H9 (cell line): ENCODE results near the gene CSF1. TPM values are rescaled to one million over a fixed set of nuclear protein-coding genes. Genes with fewer than 3 reads are reported as not detected.

ENCODE experiments used
- DNase-seq: peaks from one replicate; pipeline ENCODE4 v3.0.0-alpha.2; 2017
- H2AFZ ChIP-seq: one replicate; pipeline ENCODE4 v1.6.1; 2013; ENCODE audit warnings: mild to moderate bottlenecking, low read length, control low read depth, moderate library complexity
- H2AK5ac ChIP-seq: 2 replicates; pipeline ENCODE4 v1.6.1; 2013; ENCODE audit warnings: low read length, control low read depth, mixed read lengths; ENCODE audit not compliant: insufficient read length
- H2BK120ac ChIP-seq: one replicate; pipeline ENCODE4 v1.6.1; 2013; ENCODE audit warnings: low read depth, mild to moderate bottlenecking, low read length, control low read depth, inconsistent platforms; ENCODE audit not compliant: poor library complexity, severe bottlenecking
- H2BK12ac ChIP-seq: 2 replicates; pipeline ENCODE4 v1.6.1; 2013; ENCODE audit warnings: low read length, control low read depth, mixed read lengths, low read depth; ENCODE audit not compliant: insufficient read length
- H2BK15ac ChIP-seq: 2 replicates; pipeline ENCODE4 v1.6.1; 2013; ENCODE audit warnings: low read depth, low read length, control low read depth
- H2BK20ac ChIP-seq: one replicate; pipeline ENCODE4 v1.6.1; 2013; ENCODE audit warnings: low read depth, mild to moderate bottlenecking, low read length, control low read depth, inconsistent platforms; ENCODE audit not compliant: poor library complexity, severe bottlenecking
- H2BK5ac ChIP-seq: 2 replicates; pipeline ENCODE4 v1.6.1; 2013; ENCODE audit warnings: low read length, control low read depth, mixed read lengths; ENCODE audit not compliant: insufficient read length
- H3K14ac ChIP-seq: 2 replicates; pipeline ENCODE4 v1.6.1; 2013; ENCODE audit warnings: low read length, control low read depth; ENCODE audit not compliant: insufficient read depth
- H3K18ac ChIP-seq: 2 replicates; pipeline ENCODE4 v1.6.1; 2013; ENCODE audit warnings: low read depth, mild to moderate bottlenecking, mixed read lengths, low read length, control low read depth; ENCODE audit not compliant: insufficient read length
- H3K23ac ChIP-seq: 2 replicates; pipeline ENCODE4 v1.6.1; 2013; ENCODE audit warnings: low read length, control low read depth, mixed read lengths, low read depth; ENCODE audit not compliant: insufficient read length
- H3K23me2 ChIP-seq: 2 replicates; pipeline ENCODE4 v1.6.1; 2013; ENCODE audit warnings: low read depth, mild to moderate bottlenecking, mixed read lengths, low read length, control low read depth; ENCODE audit not compliant: insufficient read length, poor library complexity, severe bottlenecking
- H3K27ac ChIP-seq: 2 replicates; pipeline ENCODE4 v1.5.1; 2013; ENCODE audit warnings: low read length, control low read depth, mixed read lengths, low read depth; ENCODE audit not compliant: insufficient read length
- H3K27me3 ChIP-seq: 2 replicates; pipeline ENCODE4 v1.6.1; 2013; ENCODE audit warnings: low read length, control low read depth, inconsistent platforms; ENCODE audit not compliant: insufficient read depth
- H3K4ac ChIP-seq: 2 replicates; pipeline ENCODE4 v1.6.1; 2013; ENCODE audit warnings: low read depth, mild to moderate bottlenecking, control low read depth, inconsistent platforms, low read length, moderate library complexity
- H3K4me1 ChIP-seq: 2 replicates; pipeline ENCODE4 v1.6.1; 2013; ENCODE audit warnings: low read length, control low read depth, inconsistent platforms; ENCODE audit not compliant: insufficient read depth
- H3K4me2 ChIP-seq: 2 replicates; pipeline ENCODE4 v1.6.1; 2013; ENCODE audit warnings: low read length, control low read depth, mixed read lengths; ENCODE audit not compliant: insufficient read length, insufficient read depth
- H3K56ac ChIP-seq: 2 replicates; pipeline ENCODE4 v1.6.1; 2013; ENCODE audit warnings: low read depth, mild to moderate bottlenecking, mixed read lengths, low read length, control low read depth; ENCODE audit not compliant: insufficient read length
- H3K79me1 ChIP-seq: 2 replicates; pipeline ENCODE4 v1.6.1; 2013; ENCODE audit warnings: low read depth, mild to moderate bottlenecking, moderate library complexity, low read length, control low read depth, inconsistent platforms; ENCODE audit not compliant: insufficient read depth, poor library complexity, severe bottlenecking
- H3K79me2 ChIP-seq: 2 replicates; pipeline ENCODE4 v1.6.1; 2013; ENCODE audit warnings: low read length, control low read depth, inconsistent platforms; ENCODE audit not compliant: insufficient read depth
- H3K9ac ChIP-seq: 2 replicates; pipeline ENCODE4 v1.6.1; 2013; ENCODE audit warnings: low read length, control low read depth, mixed read lengths; ENCODE audit not compliant: insufficient read length; ENCODE audit errors: extremely low read depth
- H3K9me3 ChIP-seq: one replicate; pipeline ENCODE4 v1.6.1; 2013; ENCODE audit warnings: low read depth, low read length, inconsistent platforms; ENCODE audit not compliant: control insufficient read depth
- H3T11ph ChIP-seq: one replicate; pipeline ENCODE4 v1.6.1; 2013; ENCODE audit warnings: mild to moderate bottlenecking, low read length, control low read depth, inconsistent platforms
- H4K20me1 ChIP-seq: one replicate; pipeline ENCODE4 v1.6.1; 2013; ENCODE audit not compliant: control insufficient read depth, insufficient read length, insufficient read depth
- H4K5ac ChIP-seq: 2 replicates; pipeline ENCODE4 v1.6.1; 2013; ENCODE audit warnings: low read depth, mild to moderate bottlenecking, mixed read lengths, low read length, control low read depth; ENCODE audit not compliant: insufficient read length
- H4K8ac ChIP-seq: replicated peaks from 2 replicates; pipeline ENCODE4 v1.6.1; 2013; ENCODE audit warnings: low read length, control low read depth, mixed read lengths, low read depth; ENCODE audit not compliant: insufficient read length
- H4K91ac ChIP-seq: 2 replicates; pipeline ENCODE4 v1.6.1; 2013; ENCODE audit warnings: low read depth, mild to moderate bottlenecking, moderate library complexity, mixed read lengths, low read length, control low read depth; ENCODE audit not compliant: insufficient read length
- H3K27ac Mint-ChIP-seq, 3 experiments: 2 replicates in 2 of 3; 3 replicates in 1 of 3; pipeline ENCODE4 v1.8.0; 2020 to 2021; ENCODE audit warnings: mixed read lengths in 3 of 3, mild to moderate bottlenecking in 1 of 3, moderate library complexity in 1 of 3
- H3K27me3 Mint-ChIP-seq: 2 replicates; pipeline ENCODE4 v1.8.0; 2021; ENCODE audit warnings: low read depth, mild to moderate bottlenecking, moderate library complexity, mixed read lengths
- H3K36me3 Mint-ChIP-seq, 3 experiments: 2 replicates in 2 of 3; 3 replicates in 1 of 3; pipeline ENCODE4 v1.8.0; 2020 to 2021; ENCODE audit warnings: low read depth in 3 of 3, mixed read lengths in 3 of 3; ENCODE audit not compliant: insufficient read depth in 1 of 3
- H3K4me1 Mint-ChIP-seq, 2 experiments: 2 replicates each; pipeline ENCODE4 v1.8.0; 2020; ENCODE audit warnings: mixed read lengths in 2 of 2
- H3K4me3 Mint-ChIP-seq, 2 experiments: 2 replicates in 1 of 2; 3 replicates in 1 of 2; pipeline ENCODE4 v1.8.0; 2020 to 2021; ENCODE audit warnings: mild to moderate bottlenecking in 2 of 2, mixed read lengths in 2 of 2, moderate library complexity in 1 of 2
- H3K9me3 Mint-ChIP-seq, 2 experiments: 2 replicates in 1 of 2; 3 replicates in 1 of 2; pipeline ENCODE4 v1.8.0; 2020; ENCODE audit warnings: mild to moderate bottlenecking in 2 of 2, mixed read lengths in 2 of 2, moderate library complexity in 1 of 2
- CTCF ChIP-seq: fragments of 200-600 bp; sonication (generic); conservative IDR thresholded peaks from 3 replicates; pipeline ENCODE4 v1.8.0; 2021; ENCODE audit warnings: antibody characterized with exemption, mild to moderate bottlenecking
- WGBS: extraction: QIAGEN DNeasy Blood & Tissue Kit; methylation state at CpG from one replicate; pipeline ENCODE4 v1.1.7; 2013; ENCODE audit warnings: missing lambda C conversion rate, low lambda C conversion rate, mixed read lengths; ENCODE audit not compliant: insufficient read length; ENCODE audit errors: extremely low coverage; 5-methylcytosine and 5-hydroxymethylcytosine counted together
- total RNA-seq: library from RNA; stranded (reverse); gene quantifications from 2 replicates; pipeline ENCODE4 v1.2.1, GENCODE V29; 2021

Gene CSF1
- total RNA-seq, 1 experiment from 2014 or later = 2.3 TPM

- no peak overlapping the region for H3K27ac Mint-ChIP-seq
Observed at GRCh38 chr1:109875874-109876273, 34.8 kb upstream of the CSF1 start.

More at GRCh38 chr1:109875874-109876273, 34.8 kb upstream of the CSF1 start:
- H3K14ac ChIP-seq = no peak overlapping the region
- H3T11ph ChIP-seq = no peak overlapping the region
- peaks cover 68% of the 10 kb centered on the region in 2 experiments for H3K4me1 Mint-ChIP-seq
- H3K4me2 ChIP-seq = no peak overlapping the region
- no peak overlapping the region for H3K23ac ChIP-seq
- no peak for TF ChIP-seq CTCF
- H2BK20ac ChIP-seq = no peak overlapping the region
- no peak overlapping the region for H4K8ac ChIP-seq
- H3K79me1 ChIP-seq = no peaks in the 10 kb centered on the region
- H3K9me3 Mint-ChIP-seq = no peaks in the 10 kb centered on the region
- H3K4ac ChIP-seq = no peak overlapping the region
- H3K9ac ChIP-seq = no peak overlapping the region
- H2AK5ac ChIP-seq = no peak overlapping the region
- no peak overlapping the region for H2BK15ac ChIP-seq
- H2BK5ac ChIP-seq = no peak overlapping the region
- H3K9me3 ChIP-seq = no peaks in the 10 kb centered on the region
- no peaks in the 10 kb centered on the region; a peak in 1 of 7 replicates for H3K36me3 Mint-ChIP-seq
- H3K27ac ChIP-seq = no peak overlapping the region
- no peaks in the 10 kb centered on the region for H3K23me2 ChIP-seq
- no peaks in the 10 kb centered on the region for H4K20me1 ChIP-seq
- no peaks in the 10 kb centered on the region for H3K27me3 Mint-ChIP-seq
- DNase-seq = no peak
- H3K27me3 ChIP-seq = no peaks in the 10 kb centered on the region
- no peak overlapping the region for H2AFZ ChIP-seq
- no peak overlapping the region for H3K4me3 Mint-ChIP-seq
- no peak overlapping the region for H4K91ac ChIP-seq
- H3K79me2 ChIP-seq = no peaks in the 10 kb centered on the region
- H4K5ac ChIP-seq = no peak overlapping the region
- peaks cover 12% of the 10 kb centered on the region; the same call in 1 of the 2 replicates for H3K4me1 ChIP-seq
- 100% methylated on average over 2 of the region's 6 CpGs for WGBS
- H3K18ac ChIP-seq = no peak overlapping the region
- H3K56ac ChIP-seq = no peak overlapping the region
- no peak overlapping the region for H2BK12ac ChIP-seq
- no peak overlapping the region for H2BK120ac ChIP-seq
